Activated naive CD8-positive, alpha-beta T cell treated with anti-CD3 and anti-CD28 coated beads, Interleukin-2, amount 50 U/mL, for 24 hours (primary cell): Measurements from ENCODE around the gene APLN.

Source experiments
- ATAC-seq: fragments of 150-1000 bp; cut with Tn5 transposase; one replicate; pipeline ENCODE4 v1.10.0; 2021
- DNase-seq: peaks from one replicate; pipeline ENCODE4 v3.0.0; 2021
- H3K27ac Mint-ChIP-seq: one replicate; pipeline ENCODE4 v1.8.0; 2021; ENCODE audit warnings: mild to moderate bottlenecking, mixed read lengths
- H3K27me3 Mint-ChIP-seq: one replicate; pipeline ENCODE4 v1.8.0; 2021; ENCODE audit warnings: mixed read lengths
- H3K36me3 Mint-ChIP-seq: one replicate; pipeline ENCODE4 v1.8.0; 2021; ENCODE audit warnings: low read depth, mixed read lengths
- H3K4me1 Mint-ChIP-seq: one replicate; pipeline ENCODE4 v1.8.0; 2021; ENCODE audit warnings: mixed read lengths
- H3K4me3 Mint-ChIP-seq: one replicate; pipeline ENCODE4 v1.8.0; 2021; ENCODE audit warnings: mild to moderate bottlenecking, moderate library complexity, mixed read lengths
- H3K9me3 Mint-ChIP-seq: one replicate; pipeline ENCODE4 v1.8.0; 2021; ENCODE audit warnings: mixed read lengths

Gene APLN

GRCh38 chrX:129654652-129655546 is at the start of gene APLN:
Gene APLN (minus strand): TSS chrX:129654956. CDS start chrX:129654630, 326 bp downstream.
- Mint-ChIP-seq H3K9me3 (no peaks in the 10 kb centered on the region), H3K4me3 (peak within 1 kb of the TSS; percentile 63), H3K4me1 (peaks cover 10% of the 10 kb centered on the region), H3K36me3 (no peaks in the 10 kb centered on the region), H3K27ac (no peak within 1 kb of the TSS), H3K27me3 (peaks cover 13% of the 10 kb centered on the region)
- DNase-seq (peak; percentile 4), ATAC-seq (peak; percentile 34)

GRCh38 chrX:129704491-129704890 is 49.7 kb upstream of the APLN start:
- H3K4me3 Mint-ChIP-seq: no peak overlapping the region
- H3K36me3 Mint-ChIP-seq: no peaks in the 10 kb centered on the region
- no peak overlapping the region for H3K27ac Mint-ChIP-seq
- DNase-seq: no peak
- H3K27me3 Mint-ChIP-seq: no peaks in the 10 kb centered on the region
- H3K4me1 Mint-ChIP-seq: no peaks in the 10 kb centered on the region
- H3K9me3 Mint-ChIP-seq: peaks cover 5% of the 10 kb centered on the region
- no peak for ATAC-seq

GRCh38 chrX:129701624-129702069 is 46.9 kb upstream of the APLN start:
- no peaks in the 10 kb centered on the region for H3K36me3 Mint-ChIP-seq
- no peak overlapping the region for H3K27ac Mint-ChIP-seq
- no peaks in the 10 kb centered on the region for H3K27me3 Mint-ChIP-seq
- H3K9me3 Mint-ChIP-seq: no peaks in the 10 kb centered on the region
- H3K4me3 Mint-ChIP-seq: no peak overlapping the region
- ATAC-seq (no peak), DNase-seq (no peak)
- H3K4me1 Mint-ChIP-seq: no peaks in the 10 kb centered on the region

GRCh38 chrX:129700536-129700935 is 45.8 kb upstream of the APLN start:
- no peaks in the 10 kb centered on the region for H3K4me1 Mint-ChIP-seq
- H3K27ac Mint-ChIP-seq: no peak overlapping the region
- H3K4me3 Mint-ChIP-seq: no peak overlapping the region

GRCh38 chrX:129698150-129698549 is 43.4 kb upstream of the APLN start:
- Mint-ChIP-seq H3K9me3 (no peaks in the 10 kb centered on the region), H3K4me1 (no peaks in the 10 kb centered on the region), H3K27me3 (no peaks in the 10 kb centered on the region), H3K36me3 (no peaks in the 10 kb centered on the region), H3K27ac (no peak overlapping the region), H3K4me3 (no peak overlapping the region)
- DNase-seq: no peak
- no peak for ATAC-seq

More at GRCh38 chrX:129700536-129700935, 45.8 kb upstream of the APLN start:
- ATAC-seq: no peak
- Mint-ChIP-seq H3K36me3 (no peaks in the 10 kb centered on the region), H3K27me3 (no peaks in the 10 kb centered on the region), H3K9me3 (no peaks in the 10 kb centered on the region)
- no peak for DNase-seq

GRCh38 chrX:129697204-129697829 is 42.6 kb upstream of the APLN start:
- Mint-ChIP-seq H3K4me3 (no peak overlapping the region), H3K4me1 (no peaks in the 10 kb centered on the region), H3K36me3 (no peaks in the 10 kb centered on the region), H3K9me3 (no peaks in the 10 kb centered on the region), H3K27ac (no peak overlapping the region), H3K27me3 (no peaks in the 10 kb centered on the region)
- no peak for ATAC-seq
- no peak for DNase-seq

- no peaks in the 10 kb centered on the region for H3K27me3 Mint-ChIP-seq
- no peak overlapping the region for H3K27ac Mint-ChIP-seq
- ATAC-seq (no peak), DNase-seq (no peak)
- H3K36me3 Mint-ChIP-seq: no peaks in the 10 kb centered on the region
- H3K9me3 Mint-ChIP-seq: no peaks in the 10 kb centered on the region
- H3K4me1 Mint-ChIP-seq: no peaks in the 10 kb centered on the region
- no peak overlapping the region for H3K4me3 Mint-ChIP-seq
Measured at GRCh38 chrX:129696463-129697155, 41.9 kb upstream of the APLN start.

GRCh38 chrX:129695937-129696336 is 41.2 kb upstream of the APLN start:
- Mint-ChIP-seq H3K27me3 (no peaks in the 10 kb centered on the region), H3K4me3 (no peak overlapping the region), H3K27ac (no peak overlapping the region), H3K9me3 (no peaks in the 10 kb centered on the region), H3K4me1 (no peaks in the 10 kb centered on the region), H3K36me3 (no peaks in the 10 kb centered on the region)
- no peak for ATAC-seq
- DNase-seq: no peak

- Mint-ChIP-seq H3K4me3 (no peak overlapping the region), H3K36me3 (no peaks in the 10 kb centered on the region), H3K4me1 (no peaks in the 10 kb centered on the region), H3K27me3 (no peaks in the 10 kb centered on the region), H3K9me3 (no peaks in the 10 kb centered on the region), H3K27ac (no peak overlapping the region)
- ATAC-seq (no peak), DNase-seq (no peak)
Measured at GRCh38 chrX:129695535-129695934, 40.8 kb upstream of the APLN start.

- no peak overlapping the region for H3K4me3 Mint-ChIP-seq
- H3K4me1 Mint-ChIP-seq: no peaks in the 10 kb centered on the region
- no peak for ATAC-seq
- DNase-seq: no peak
- H3K27ac Mint-ChIP-seq: no peak overlapping the region
- no peaks in the 10 kb centered on the region for H3K36me3 Mint-ChIP-seq
- no peaks in the 10 kb centered on the region for H3K27me3 Mint-ChIP-seq
- no peaks in the 10 kb centered on the region for H3K9me3 Mint-ChIP-seq
Measured at GRCh38 chrX:129694805-129695204, 40.0 kb upstream of the APLN start.

GRCh38 chrX:129693354-129693753 is 38.6 kb upstream of the APLN start:
- H3K27ac Mint-ChIP-seq: no peak overlapping the region
- ATAC-seq (no peak), DNase-seq (no peak)
- H3K4me3 Mint-ChIP-seq: no peak overlapping the region
- H3K27me3 Mint-ChIP-seq: no peaks in the 10 kb centered on the region
- no peaks in the 10 kb centered on the region for H3K36me3 Mint-ChIP-seq
- no peaks in the 10 kb centered on the region for H3K9me3 Mint-ChIP-seq
- H3K4me1 Mint-ChIP-seq: no peaks in the 10 kb centered on the region

GRCh38 chrX:129690435-129690834 is 35.7 kb upstream of the APLN start:
- Mint-ChIP-seq H3K27me3 (no peaks in the 10 kb centered on the region), H3K4me1 (no peaks in the 10 kb centered on the region), H3K9me3 (no peaks in the 10 kb centered on the region), H3K36me3 (no peaks in the 10 kb centered on the region), H3K4me3 (no peak overlapping the region), H3K27ac (no peak overlapping the region)
- DNase-seq: no peak
- ATAC-seq: no peak

GRCh38 chrX:129689796-129690195 is 35.0 kb upstream of the APLN start:
- H3K4me3 Mint-ChIP-seq: no peak overlapping the region
- H3K27ac Mint-ChIP-seq: no peak overlapping the region
- H3K36me3 Mint-ChIP-seq: no peaks in the 10 kb centered on the region
- no peaks in the 10 kb centered on the region for H3K9me3 Mint-ChIP-seq
- ATAC-seq: no peak
- no peak for DNase-seq
- H3K27me3 Mint-ChIP-seq: no peaks in the 10 kb centered on the region
- no peaks in the 10 kb centered on the region for H3K4me1 Mint-ChIP-seq

GRCh38 chrX:129688097-129688496 is 33.3 kb upstream of the APLN start:
- Mint-ChIP-seq H3K36me3 (no peaks in the 10 kb centered on the region), H3K4me3 (no peak overlapping the region), H3K4me1 (no peaks in the 10 kb centered on the region), H3K27ac (no peak overlapping the region), H3K27me3 (no peaks in the 10 kb centered on the region), H3K9me3 (no peaks in the 10 kb centered on the region)
- ATAC-seq (no peak), DNase-seq (no peak)
